ENCODE results near the gene PRSS48.

DNA sequence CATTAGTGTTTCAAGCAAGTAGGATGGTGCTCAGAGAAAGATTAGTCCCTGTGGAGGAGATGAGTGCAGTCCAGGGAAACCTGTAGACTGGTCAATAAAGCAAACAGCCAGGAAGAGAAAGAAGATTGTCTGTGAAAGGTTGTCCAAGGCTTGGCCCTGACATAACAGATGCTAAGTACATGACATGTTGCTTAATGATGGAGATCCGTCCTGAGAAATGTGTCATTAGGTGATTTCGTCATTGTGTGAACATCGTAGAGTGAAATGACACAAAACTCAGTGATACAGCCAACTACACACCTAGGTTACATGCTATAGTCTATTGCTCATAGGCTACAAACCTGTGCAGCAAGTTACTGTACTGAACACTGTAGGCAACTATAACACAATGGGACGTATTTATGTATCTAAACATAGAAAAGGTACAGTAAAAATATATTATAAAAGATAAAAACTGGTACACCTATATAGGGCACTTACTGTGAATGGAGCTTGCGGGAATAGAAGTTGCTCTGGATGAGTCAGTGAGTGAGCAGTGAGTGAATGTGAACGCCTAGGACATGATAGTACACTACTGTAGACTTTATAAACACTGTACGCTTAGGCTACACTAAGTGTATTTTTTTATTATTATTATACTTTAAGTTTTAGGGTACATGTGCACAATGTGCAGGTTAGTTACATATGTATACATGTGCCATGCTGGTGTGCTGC lies 9.0 kb upstream of the PRSS48 start:
- TF ChIP-seq, protein P1, sequence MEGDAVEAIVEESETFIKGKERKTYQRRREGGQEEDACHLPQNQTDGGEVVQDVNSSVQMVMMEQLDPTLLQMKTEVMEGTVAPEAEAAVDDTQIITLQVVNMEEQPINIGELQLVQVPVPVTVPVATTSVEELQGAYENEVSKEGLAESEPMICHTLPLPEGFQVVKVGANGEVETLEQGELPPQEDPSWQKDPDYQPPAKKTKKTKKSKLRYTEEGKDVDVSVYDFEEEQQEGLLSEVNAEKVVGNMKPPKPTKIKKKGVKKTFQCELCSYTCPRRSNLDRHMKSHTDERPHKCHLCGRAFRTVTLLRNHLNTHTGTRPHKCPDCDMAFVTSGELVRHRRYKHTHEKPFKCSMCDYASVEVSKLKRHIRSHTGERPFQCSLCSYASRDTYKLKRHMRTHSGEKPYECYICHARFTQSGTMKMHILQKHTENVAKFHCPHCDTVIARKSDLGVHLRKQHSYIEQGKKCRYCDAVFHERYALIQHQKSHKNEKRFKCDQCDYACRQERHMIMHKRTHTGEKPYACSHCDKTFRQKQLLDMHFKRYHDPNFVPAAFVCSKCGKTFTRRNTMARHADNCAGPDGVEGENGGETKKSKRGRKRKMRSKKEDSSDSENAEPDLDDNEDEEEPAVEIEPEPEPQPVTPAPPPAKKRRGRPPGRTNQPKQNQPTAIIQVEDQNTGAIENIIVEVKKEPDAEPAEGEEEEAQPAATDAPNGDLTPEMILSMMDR (IDR thresholded peaks at IDR 0.05; ENCODE audit: low read length) = no peak
- TF ChIP-seq EZH2 (optimal IDR thresholded peaks at IDR 0.05; ENCODE audit: low read depth, low read length) (no peak), EZH2phosphoT487 (IDR thresholded peaks at IDR 0.05; ENCODE audit: low read length) (no peak)

Data from MM.1S (cell line).